ENCODE results near the gene WWOX. TPM values are rescaled to one million over a fixed set of nuclear protein-coding genes. Genes with fewer than 3 reads are reported as not detected.
A peak's percentile ranks its signal among the peaks of the same experiment; 100 is the strongest.

The WWOX gene
- total RNA-seq, 1 donor from 2014 or later = 13.1 TPM

GRCh38 chr16:78277321-78278055 is 178.0 kb downstream of the WWOX start:
- no peak for DNase-seq (ENCODE audit: missing footprints)
- intact Hi-C loops (cut with DNase I) = no loop called here
- no peak for ATAC-seq

- no peak for DNase-seq (ENCODE audit: missing footprints)
- no peak for ATAC-seq
- intact Hi-C loops (cut with DNase I) = no loop called here
Observed at GRCh38 chr16:78278056-78278450, 178.6 kb downstream of the WWOX start.

GRCh38 chr16:78281115-78281514 is 181.7 kb downstream of the WWOX start:
- ATAC-seq = no peak
- no peak for DNase-seq (ENCODE audit: missing footprints)
- intact Hi-C loops (cut with DNase I) = no loop called here

GRCh38 chr16:78283548-78284251 is 184.2 kb downstream of the WWOX start:
- intact Hi-C loops (cut with DNase I) = no loop called here

GRCh38 chr16:78284326-78284725 is 184.9 kb downstream of the WWOX start:
- ATAC-seq (no peak), DNase-seq (ENCODE audit: missing footprints) (no peak)
- intact Hi-C loops (cut with DNase I) = no loop called here

More at GRCh38 chr16:78283548-78284251, 184.2 kb downstream of the WWOX start:
- ATAC-seq (no peak), DNase-seq (ENCODE audit: missing footprints) (no peak)

- intact Hi-C loops (cut with DNase I) = no loop called here
- ATAC-seq (no peak), DNase-seq (ENCODE audit: missing footprints) (no peak)
Observed at GRCh38 chr16:78284957-78285434, 185.5 kb downstream of the WWOX start.

GRCh38 chr16:78285437-78285922 is 186.0 kb downstream of the WWOX start:
- DNase-seq (ENCODE audit: missing footprints) (no peak), ATAC-seq (no peak)
- intact Hi-C loops (cut with DNase I) = no loop called here

GRCh38 chr16:78286065-78286464 is 186.6 kb downstream of the WWOX start:
- ATAC-seq = no peak
- intact Hi-C loops (cut with DNase I) = no loop called here

GRCh38 chr16:78288888-78289287 is 189.4 kb downstream of the WWOX start:
- ATAC-seq = no peak
- DNase-seq (ENCODE audit: missing footprints) = no peak
- intact Hi-C loops (cut with DNase I) = no loop called here

More at GRCh38 chr16:78286065-78286464, 186.6 kb downstream of the WWOX start:
- no peak for DNase-seq (ENCODE audit: missing footprints)

GRCh38 chr16:78289373-78289772 is 189.9 kb downstream of the WWOX start:
- intact Hi-C loops (cut with DNase I) = no loop called here
- ATAC-seq (no peak), DNase-seq (ENCODE audit: missing footprints) (no peak)

GRCh38 chr16:78289844-78290277 is 190.4 kb downstream of the WWOX start:
- intact Hi-C loops (cut with DNase I) = no loop called here
- no peak for DNase-seq (ENCODE audit: missing footprints)
- no peak for ATAC-seq

GRCh38 chr16:78290395-78290794 is 190.9 kb downstream of the WWOX start:
- no peak for ATAC-seq
- intact Hi-C loops (cut with DNase I) = no loop called here
- no peak for DNase-seq (ENCODE audit: missing footprints)

- ATAC-seq (no peak), DNase-seq (ENCODE audit: missing footprints) (no peak)
- intact Hi-C loops (cut with DNase I) = no loop called here
Observed at GRCh38 chr16:78290872-78291591, 191.6 kb downstream of the WWOX start.

GRCh38 chr16:78291604-78292003 is 192.2 kb downstream of the WWOX start:
- DNase-seq (ENCODE audit: missing footprints) = no peak
- ATAC-seq = peak; percentile 70
- intact Hi-C loops (cut with DNase I) = no loop called here

- DNase-seq (ENCODE audit: missing footprints) (no peak), ATAC-seq (no peak)
- intact Hi-C loops (cut with DNase I) = no loop called here
Observed at GRCh38 chr16:78292086-78292843, 192.8 kb downstream of the WWOX start.

- intact Hi-C loops (cut with DNase I) = no loop called here
- DNase-seq (ENCODE audit: missing footprints) (no peak), ATAC-seq (peak; percentile 59)
Observed at GRCh38 chr16:78292844-78293380, 193.5 kb downstream of the WWOX start.

- intact Hi-C loops (cut with DNase I) = no loop called here
- no peak for ATAC-seq
Observed at GRCh38 chr16:78294538-78295225, 195.2 kb downstream of the WWOX start.

More at GRCh38 chr16:78294538-78295225, 195.2 kb downstream of the WWOX start:
- no peak for DNase-seq (ENCODE audit: missing footprints)

All from Right ventricle myocardium inferior (tissue), 1 donor.